Subcutaneous adipose tissue (tissue), 4 donors: Measurements from ENCODE around the gene MASP1. TPM values are rescaled to one million over a fixed set of nuclear protein-coding genes. Genes with fewer than 3 reads are reported as not detected.

Experiments used
- total RNA-seq, 4 donors: library from RNA; depleted of rRNA; stranded (reverse); fragments of >200 nt; gene quantifications; one replicate each; pipeline ENCODE4 v1.1.0, GENCODE V29; 2016
- TF ChIP-seq, protein P1 (sequence below): fragments of 450-650 bp; IDR thresholded peaks from one replicate; pipeline ENCODE4 v1.5.1; 2016; ENCODE audit warnings: low read depth, mild to moderate bottlenecking, control low read depth, antibody characterized with exemption, moderate library complexity

Gene MASP1
- total RNA-seq, 4 donors from 2014 or later: 1.5 to 20.4 (median 7.6) TPM

GRCh38 chr3:187205683-187206082, 85.9 kb downstream of the MASP1 start:
- TF ChIP-seq, protein P1, sequence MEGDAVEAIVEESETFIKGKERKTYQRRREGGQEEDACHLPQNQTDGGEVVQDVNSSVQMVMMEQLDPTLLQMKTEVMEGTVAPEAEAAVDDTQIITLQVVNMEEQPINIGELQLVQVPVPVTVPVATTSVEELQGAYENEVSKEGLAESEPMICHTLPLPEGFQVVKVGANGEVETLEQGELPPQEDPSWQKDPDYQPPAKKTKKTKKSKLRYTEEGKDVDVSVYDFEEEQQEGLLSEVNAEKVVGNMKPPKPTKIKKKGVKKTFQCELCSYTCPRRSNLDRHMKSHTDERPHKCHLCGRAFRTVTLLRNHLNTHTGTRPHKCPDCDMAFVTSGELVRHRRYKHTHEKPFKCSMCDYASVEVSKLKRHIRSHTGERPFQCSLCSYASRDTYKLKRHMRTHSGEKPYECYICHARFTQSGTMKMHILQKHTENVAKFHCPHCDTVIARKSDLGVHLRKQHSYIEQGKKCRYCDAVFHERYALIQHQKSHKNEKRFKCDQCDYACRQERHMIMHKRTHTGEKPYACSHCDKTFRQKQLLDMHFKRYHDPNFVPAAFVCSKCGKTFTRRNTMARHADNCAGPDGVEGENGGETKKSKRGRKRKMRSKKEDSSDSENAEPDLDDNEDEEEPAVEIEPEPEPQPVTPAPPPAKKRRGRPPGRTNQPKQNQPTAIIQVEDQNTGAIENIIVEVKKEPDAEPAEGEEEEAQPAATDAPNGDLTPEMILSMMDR: no peak

GRCh38 chr3:187198490-187198889, 93.0 kb downstream of the MASP1 start:
- TF ChIP-seq, protein P1: no peak

- TF ChIP-seq, protein P1: no peak
These were observed 94.2 kb downstream of the MASP1 start, which contains the start of gene RTP1 for GRCh38 chr3:187197335-187197649. Gene RTP1, plus strand, starts transcription at chr3:187197486. Its CDS starts 30 bp downstream, at chr3:187197516.

DNA sequence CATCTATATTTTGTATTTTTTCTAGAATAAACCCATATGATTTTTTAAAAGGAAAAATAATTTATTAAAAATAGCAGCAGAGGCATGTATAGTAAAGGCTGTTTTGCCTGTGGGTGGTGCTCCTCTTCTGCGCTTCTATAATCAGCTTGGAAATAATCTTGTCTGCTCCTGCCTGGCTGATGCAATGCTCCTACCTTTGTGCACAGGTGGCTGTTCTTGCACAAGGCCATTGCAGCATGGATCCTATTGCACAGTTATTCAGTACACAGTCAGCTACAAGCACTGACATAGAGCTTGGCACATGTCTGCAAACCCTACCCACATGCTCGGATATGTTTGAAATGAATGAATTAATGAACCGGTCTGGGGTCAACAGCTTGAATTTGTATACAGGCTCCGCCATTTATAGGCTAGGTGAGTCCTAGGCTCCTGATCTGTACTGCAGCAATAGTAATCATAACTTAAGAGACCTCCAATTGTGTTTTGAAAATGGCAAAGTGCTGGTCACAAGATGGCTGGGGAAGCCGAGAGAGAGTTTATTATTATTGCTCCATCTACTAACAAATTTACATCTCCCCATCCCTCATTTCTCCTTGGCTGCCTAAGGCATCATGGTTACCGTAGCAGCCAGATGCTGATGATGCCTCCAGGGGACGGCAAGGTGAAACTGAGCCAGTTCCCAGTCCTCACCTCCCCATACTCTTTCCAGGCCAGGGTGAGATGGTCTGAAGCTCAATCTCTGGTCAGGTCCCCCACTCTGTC, 94.8 kb downstream of the MASP1 start:
- TF ChIP-seq, protein P1: no peak

GRCh38 chr3:187193181-187193580, 98.4 kb downstream of the MASP1 start:
- TF ChIP-seq, protein P1: no peak

GRCh38 chr3:187191271-187191670, 100.3 kb downstream of the MASP1 start:
- TF ChIP-seq, protein P1: no peak

- TF ChIP-seq, protein P1: no peak
These were observed 102.6 kb downstream of the MASP1 start for GRCh38 chr3:187188931-187189330.
